Measurements from ENCODE around the gene STKLD1.

The STKLD1 gene

GRCh38 chr9:133420392-133420827 is 44.2 kb downstream of the STKLD1 start:
- DNase-seq = no peak

- DNase-seq = no peak
Observed at GRCh38 chr9:133421615-133422542, 45.7 kb downstream of the STKLD1 start, which contains the start of gene ADAMTS13. ADAMTS13 (plus strand) TSS chr9:133422367; CDS start chr9:133422444, 77 bp downstream.

GRCh38 chr9:133423216-133423615 is 47.0 kb downstream of the STKLD1 start:
- no peak for DNase-seq

- DNase-seq = no peak
Observed at GRCh38 chr9:133424187-133424586, 48.0 kb downstream of the STKLD1 start.

GRCh38 chr9:133425049-133425632 is 49.0 kb downstream of the STKLD1 start:
- no peak for DNase-seq

- no peak for DNase-seq
Observed at GRCh38 chr9:133426011-133426410, 49.8 kb downstream of the STKLD1 start.

- no peak for DNase-seq
Observed at GRCh38 chr9:133427658-133428348, 51.6 kb downstream of the STKLD1 start.

GRCh38 chr9:133428617-133429101 is 52.5 kb downstream of the STKLD1 start:
- no peak for DNase-seq

- DNase-seq = no peak
Observed at GRCh38 chr9:133429214-133429613, 53.0 kb downstream of the STKLD1 start.

- DNase-seq = no peak
Observed at GRCh38 chr9:133429641-133430161, 53.5 kb downstream of the STKLD1 start.

GRCh38 chr9:133430244-133430643 is 54.1 kb downstream of the STKLD1 start:
- no peak for DNase-seq

GRCh38 chr9:133433351-133433843 is 57.2 kb downstream of the STKLD1 start:
- DNase-seq = no peak

- DNase-seq = no peak
Observed at GRCh38 chr9:133436681-133437080, 60.5 kb downstream of the STKLD1 start.

- no peak for DNase-seq
Observed at GRCh38 chr9:133437753-133438531, 61.8 kb downstream of the STKLD1 start.

GRCh38 chr9:133439337-133439736 is 63.2 kb downstream of the STKLD1 start:
- DNase-seq = no peak

GRCh38 chr9:133440874-133441273 is 64.7 kb downstream of the STKLD1 start:
- DNase-seq = no peak

GRCh38 chr9:133441571-133441970 is 65.4 kb downstream of the STKLD1 start:
- DNase-seq = no peak

- no peak for DNase-seq
Observed at GRCh38 chr9:133443248-133443647, 67.1 kb downstream of the STKLD1 start.

- no peak for DNase-seq
Observed at GRCh38 chr9:133443982-133444381, 67.8 kb downstream of the STKLD1 start.

GRCh38 chr9:133445293-133445969 is 69.3 kb downstream of the STKLD1 start:
- DNase-seq = no peak

- no peak for DNase-seq
Observed at GRCh38 chr9:133448487-133448972, 72.4 kb downstream of the STKLD1 start.

All from activated naive CD4-positive, alpha-beta T cell treated with anti-CD3 and anti-CD28 coated beads, Interleukin-2, amount 50 U/mL, for 16 hours (primary cell).